Heart left ventricle (tissue), 16 donors: ENCODE measurements around the gene DNAAF6. TPM values are rescaled to one million over a fixed set of nuclear protein-coding genes. Genes with fewer than 3 reads are reported as not detected.
"Not testable (repeated sequence)": the region's sequence is repeated elsewhere in the genome, so short reads cannot be mapped to it uniquely, and the experiment has no call there.

Source experiments
- ATAC-seq, 4 donors: fragments of 200-7000 bp; cut with Tn5 transposase; one replicate each; pipeline ENCODE4 v1.9.1; 2020 to 2022; ENCODE audit warnings: moderate library complexity in 4 of 4, mild to moderate bottlenecking in 3 of 4, moderate number of reproducible peaks in 1 of 4
- DNase-seq, 5 donors: peaks; one replicate each; pipeline ENCODE4 v3.0.0-alpha.2; 2020
- H3K27ac ChIP-seq, 12 donors: fragments of 200-600 bp; sonication (generic) in 4 of 12; one replicate each; pipeline versions ENCODE4 v1.5.0 to v1.8.0; 2016 to 2022; ENCODE audit warnings: mild to moderate bottlenecking in 2 of 12
- H3K27me3 ChIP-seq, 9 donors: fragments of 200-600 bp; sonication (generic) in 2 of 9; one replicate each; pipeline versions ENCODE4 v1.5.1 to v1.8.0; 2016 to 2022; ENCODE audit warnings: mild to moderate bottlenecking in 3 of 9
- H3K36me3 ChIP-seq, 9 donors: fragments of 200-600 bp; sonication (generic) in 2 of 9; one replicate each; pipeline versions ENCODE4 v1.5.0 to v1.8.0; 2018 to 2022; ENCODE audit warnings: mild to moderate bottlenecking in 2 of 9
- H3K4me1 ChIP-seq, 12 donors: fragments of 200-600 bp; sonication (generic) in 4 of 12; one replicate each; pipeline versions ENCODE4 v1.5.0 to v1.8.0; 2016 to 2022; ENCODE audit warnings: mild to moderate bottlenecking in 3 of 12
- H3K4me3 ChIP-seq, 12 donors: fragments of 200-600 bp; sonication (generic) in 4 of 12; one replicate each; pipeline versions ENCODE4 v1.5.0 to v1.8.0; 2017 to 2022; ENCODE audit warnings: mild to moderate bottlenecking in 9 of 12, moderate library complexity in 4 of 12
- H3K9me3 ChIP-seq, 12 donors: fragments of 200-600 bp; sonication (generic) in 4 of 12; one replicate each; pipeline versions ENCODE4 v1.5.0 to v1.8.0; 2016 to 2022; ENCODE audit warnings: mild to moderate bottlenecking in 1 of 12
- POLR2A ChIP-seq, 2 donors: fragments of 450-650 bp; IDR thresholded peaks; one replicate each; pipeline ENCODE4 v1.6.1; 2017; ENCODE audit warnings: antibody characterized with exemption in 2 of 2, mild to moderate bottlenecking in 2 of 2, moderate library complexity in 2 of 2
- WGBS, 4 donors: extraction: QIAGEN DNeasy Blood & Tissue Kit in 2 of 4; methylation state at CpG; one replicate each; pipeline versions ENCODE4 v1.1.5 to v1.1.7; 2013 to 2018; 5-methylcytosine and 5-hydroxymethylcytosine counted together
- intact Hi-C, 10 donors: fragments of 100-400 bp; cut with DNase I; formaldehyde crosslinking; loops; one replicate each; pipeline versions ENCODE4 v1.11.1 to v1.14.2; 2022
- polyA plus RNA-seq, 2 donors: library from polyadenylated mRNA; stranded (reverse); fragments of 200-250 nt; gene quantifications; one replicate each; pipeline ENCODE4 v1.2.3, GENCODE V29; 2013
- total RNA-seq, 9 donors: library from RNA; depleted of rRNA in 2 of 9; stranded (reverse); fragments of >200 nt in 2 of 9; fragmentation: NEBNext Ultra II Directional in 3 of 9; extraction: Animal tissue kit (Norgen Biotek cat#: 25700) in 3 of 9; gene quantifications; one replicate each; pipeline versions ENCODE4 v1.1.0 to v1.2.4, GENCODE V29; 2016 to 2023
- TF ChIP-seq, protein P1 (sequence below), 12 donors: fragments of 200-600 bp; sonication (generic) in 4 of 12; IDR thresholded peaks; one replicate each; pipeline versions ENCODE4 v1.5.0 to v1.8.0; 2018 to 2022; ENCODE audit warnings: antibody characterized with exemption in 12 of 12, mild to moderate bottlenecking in 5 of 12
- donor health status: ischemic (EF 13 %, LVEDD 7.1; RV severe dilation, severe dysfunction).
- donor health status: healthy with polysubstance abuse.
- donor health status: DM: no; HTN: yes; CAD: no.
- donor health status: DM: no; HTN: no; CAD: no.
- donor health status: ischemic (EF 25% LVEDD 6.9; RV normal size, moderate dysfunction).
- donor health status: ischemic (EF 25% LVEDD 5.7; RV mildly dilated, moderate dysfunction).
- donor health status: healthy.
- donor health status: DM: yes; HTN: yes; CAD: no.
- donor health status: ischemic (EF 35%, LVEDD 5.7; RV mildly dilated, moderate dysfunction).
- donor health status: nonischemic (EF 11% LVEDD 7.7; RV severe dilation, severe dysfunction).
- donor health status: DM: yes; HTN: yes; CAD: no.
- donor health status: PGD.
- donor health status: ischemic (EF 29% LVEDD 5.4; RV normal size, mild dysfunction).
- donor health status: nonischemic (EF 23%, LVEDD 6.1; RV moderate dilation, normal function).

DNAAF6 gene
- total and polyA plus RNA-seq, 11 donors = not detected

DNA sequence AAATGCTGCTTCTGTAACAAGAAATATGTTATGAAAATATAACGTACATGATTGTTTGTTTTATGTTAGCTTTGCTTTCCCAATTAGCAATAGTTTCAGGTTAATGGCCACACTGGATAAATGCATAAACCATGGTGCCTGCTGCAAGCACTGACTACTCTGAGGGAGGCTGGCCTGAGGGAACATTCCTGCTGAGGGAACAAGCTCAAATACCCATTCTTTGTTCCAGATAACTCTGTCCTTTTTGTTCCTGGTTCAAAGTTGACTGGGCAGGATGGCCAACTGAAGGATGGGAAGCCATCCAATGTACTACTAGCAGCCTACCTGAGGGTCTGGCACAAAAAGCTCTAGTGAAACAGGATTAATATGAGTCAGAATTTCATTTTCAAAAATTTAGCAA lies 37.7 kb upstream of the DNAAF6 start:
- WGBS, 4 donors = 73 to 88% (median 83%) methylated on average over 1 of the region's 1 CpG
- intact Hi-C loops = loop anchor here in 1 of 10 donors (2.0 kb wide), 1 partner anchor 62 kb away; no protein-coding TSS in a partner anchor
- Histone ChIP-seq H3K4me1 (no peaks in the 10 kb centered on the region), H3K4me3 (no peak overlapping the region), H3K27me3 (peaks cover 0 to 4% (median 0%) of the 10 kb centered on the region in 9 donors), H3K36me3 (no peaks in the 10 kb centered on the region), H3K27ac (no peak overlapping the region), H3K9me3 (no peaks in the 10 kb centered on the region)
- ATAC-seq = no peak
- DNase-seq = no peak
- no peak for TF ChIP-seq POLR2A (IDR thresholded peaks at IDR 0.05)
- TF ChIP-seq, protein P1, sequence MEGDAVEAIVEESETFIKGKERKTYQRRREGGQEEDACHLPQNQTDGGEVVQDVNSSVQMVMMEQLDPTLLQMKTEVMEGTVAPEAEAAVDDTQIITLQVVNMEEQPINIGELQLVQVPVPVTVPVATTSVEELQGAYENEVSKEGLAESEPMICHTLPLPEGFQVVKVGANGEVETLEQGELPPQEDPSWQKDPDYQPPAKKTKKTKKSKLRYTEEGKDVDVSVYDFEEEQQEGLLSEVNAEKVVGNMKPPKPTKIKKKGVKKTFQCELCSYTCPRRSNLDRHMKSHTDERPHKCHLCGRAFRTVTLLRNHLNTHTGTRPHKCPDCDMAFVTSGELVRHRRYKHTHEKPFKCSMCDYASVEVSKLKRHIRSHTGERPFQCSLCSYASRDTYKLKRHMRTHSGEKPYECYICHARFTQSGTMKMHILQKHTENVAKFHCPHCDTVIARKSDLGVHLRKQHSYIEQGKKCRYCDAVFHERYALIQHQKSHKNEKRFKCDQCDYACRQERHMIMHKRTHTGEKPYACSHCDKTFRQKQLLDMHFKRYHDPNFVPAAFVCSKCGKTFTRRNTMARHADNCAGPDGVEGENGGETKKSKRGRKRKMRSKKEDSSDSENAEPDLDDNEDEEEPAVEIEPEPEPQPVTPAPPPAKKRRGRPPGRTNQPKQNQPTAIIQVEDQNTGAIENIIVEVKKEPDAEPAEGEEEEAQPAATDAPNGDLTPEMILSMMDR (IDR thresholded peaks at IDR 0.05) = no peak

GRCh38 chrX:107171369-107172102 lies 34.9 kb upstream of the DNAAF6 start:
- peaks cover 0 to 4% (median 0%) of the 10 kb centered on the region in 9 donors for H3K27me3 ChIP-seq
- no peak for DNase-seq
- no peaks in the 10 kb centered on the region for H3K9me3 ChIP-seq
- TF ChIP-seq POLR2A (IDR thresholded peaks at IDR 0.05) = no peak
- TF ChIP-seq, protein P1 (IDR thresholded peaks at IDR 0.05) = no peak
- H3K4me1 ChIP-seq = no peaks in the 10 kb centered on the region
- no peak overlapping the region for H3K27ac ChIP-seq
- no peak overlapping the region for H3K4me3 ChIP-seq
- H3K36me3 ChIP-seq = no peaks in the 10 kb centered on the region
- intact Hi-C loops = no loop called here
- ATAC-seq = no peak

GRCh38 chrX:107197319-107197718 lies 9.1 kb upstream of the DNAAF6 start:
- no peak for DNase-seq
- intact Hi-C loops = no loop called here
- 70 to 88% (median 84%) methylated on average over 1 of the region's 1 CpG for WGBS, 4 donors
- no peaks in the 10 kb centered on the region for H3K9me3 ChIP-seq
- ATAC-seq = no peak
- H3K27ac ChIP-seq = no peak overlapping the region
- H3K36me3 ChIP-seq = no peaks in the 10 kb centered on the region
- no peak overlapping the region for H3K4me3 ChIP-seq
- H3K4me1 ChIP-seq = no peaks in the 10 kb centered on the region
- TF ChIP-seq, protein P1 (IDR thresholded peaks at IDR 0.05) = no peak
- no peak for TF ChIP-seq POLR2A (IDR thresholded peaks at IDR 0.05)
- H3K27me3 ChIP-seq = peaks cover 0 to 14% (median 0%) of the 10 kb centered on the region in 9 donors

DNA sequence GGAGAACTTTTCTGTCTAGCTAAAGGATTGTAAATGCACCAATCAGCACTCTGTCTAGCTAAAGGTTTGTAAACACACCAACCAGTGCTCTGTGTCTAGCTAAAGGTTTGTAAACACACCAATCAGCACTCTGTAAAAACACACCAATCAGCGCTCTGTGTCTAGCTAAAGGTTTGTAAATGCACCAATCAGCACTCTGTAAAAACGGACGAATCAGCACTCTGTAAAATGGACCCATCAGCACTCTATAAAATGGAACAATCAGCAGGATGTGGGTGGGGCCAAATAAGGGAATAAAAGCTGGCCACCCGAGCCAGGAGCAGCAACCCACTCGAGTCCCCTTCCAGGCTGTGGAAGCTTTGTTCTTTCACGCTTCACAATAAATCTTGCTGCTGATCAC lies 8.3 kb upstream of the DNAAF6 start:
- H3K4me3 ChIP-seq, intact Hi-C loops, ATAC-seq, H3K9me3 ChIP-seq, H3K36me3 ChIP-seq, H3K27ac ChIP-seq, H3K4me1 ChIP-seq, DNase-seq: not testable (repeated sequence)
- peaks cover 0 to 14% (median 0%) of the 10 kb centered on the region in 9 donors for H3K27me3 ChIP-seq
- 78 to 89% (median 82%) methylated on average over 6 of the region's 6 CpGs for WGBS, 4 donors

- intact Hi-C loops = no loop called here
- H3K4me3 ChIP-seq = no peak overlapping the region
- ATAC-seq = no peak
- H3K27me3 ChIP-seq = peaks cover 0 to 14% (median 0%) of the 10 kb centered on the region in 9 donors
- no peak overlapping the region for H3K27ac ChIP-seq
- 66 to 88% (median 76%) methylated on average over 3 of the region's 3 CpGs for WGBS, 4 donors
- H3K4me1 ChIP-seq = no peaks in the 10 kb centered on the region
- no peaks in the 10 kb centered on the region for H3K9me3 ChIP-seq
- no peak for DNase-seq
- H3K36me3 ChIP-seq = no peaks in the 10 kb centered on the region
- no peak for TF ChIP-seq POLR2A (IDR thresholded peaks at IDR 0.05)
- TF ChIP-seq, protein P1 (IDR thresholded peaks at IDR 0.05) = no peak
Observed at GRCh38 chrX:107199491-107199890, 6.9 kb upstream of the DNAAF6 start.
